OCI-LY1 (cell line): ENCODE data around the gene GRM7.

Experiments used
- H2AFZ ChIP-seq: fragments of 200-600 bp; sonication (generic), shearing (Covaris generic); 2 replicates; pipeline ENCODE4 v1.6.0; 2014; ENCODE audit warnings: antibody characterized with exemption, mild to moderate bottlenecking, low read length
- H3F3A ChIP-seq: fragments of 200-600 bp; sonication (generic), shearing (Covaris generic); 2 replicates; pipeline ENCODE4 v1.6.0; 2014; ENCODE audit warnings: mild to moderate bottlenecking, antibody characterized with exemption, low read length, moderate library complexity; ENCODE audit not compliant: insufficient read depth
- H3K27ac ChIP-seq: fragments of 200-600 bp; sonication (generic); 2 replicates; pipeline ENCODE4 v1.5.1; 2014; ENCODE audit warnings: low read length, mixed run types, mild to moderate bottlenecking, low read depth; ENCODE audit not compliant: poor library complexity, severe bottlenecking
- H3K27me3 ChIP-seq: fragments of 200-600 bp; sonication (generic); 2 replicates; pipeline ENCODE4 v1.6.0; 2014; ENCODE audit warnings: antibody characterized with exemption, mild to moderate bottlenecking, low read length, moderate library complexity; ENCODE audit not compliant: insufficient read depth
- H3K36me3 ChIP-seq: fragments of 200-600 bp; sonication (generic); 2 replicates; pipeline ENCODE4 v1.6.1; 2014; ENCODE audit warnings: mild to moderate bottlenecking, antibody characterized with exemption, low read length, moderate library complexity, mixed read lengths; ENCODE audit not compliant: insufficient read depth
- H3K4me1 ChIP-seq: fragments of 200-600 bp; sonication (generic); 2 replicates; pipeline ENCODE4 v1.5.1; 2014; ENCODE audit warnings: mild to moderate bottlenecking, low read length, moderate library complexity; ENCODE audit not compliant: insufficient read depth, severe bottlenecking
- H3K4me2 ChIP-seq: fragments of 200-600 bp; sonication (generic), shearing (Covaris generic); 2 replicates; pipeline ENCODE4 v1.6.1; 2014; ENCODE audit warnings: low read length
- H3K4me3 ChIP-seq: fragments of 200-600 bp; sonication (generic); 2 replicates; pipeline ENCODE4 v1.5.1; 2014; ENCODE audit warnings: low read length, low read depth, mild to moderate bottlenecking, mixed read lengths; ENCODE audit not compliant: poor library complexity, severe bottlenecking
- H3K79me2 ChIP-seq: fragments of 200-600 bp; shearing (Covaris generic); 2 replicates; pipeline ENCODE4 v1.6.1; 2016; ENCODE audit warnings: mixed run types, low read length, mixed read lengths; ENCODE audit not compliant: insufficient read depth
- H3K9ac ChIP-seq: fragments of 200-600 bp; sonication (generic), shearing (Covaris generic); 2 replicates; pipeline ENCODE4 v1.6.1; 2014; ENCODE audit warnings: mild to moderate bottlenecking, low read length, mixed read lengths
- H3K9me2 ChIP-seq: fragments of 200-600 bp; sonication (generic), shearing (Covaris generic); 2 replicates; pipeline ENCODE4 v1.6.1; 2014; ENCODE audit warnings: low read depth, mild to moderate bottlenecking, low read length, mixed read lengths
- H3K9me3 ChIP-seq: fragments of 200-600 bp; shearing (Covaris generic); 2 replicates; pipeline ENCODE4 v1.6.1; 2014; ENCODE audit warnings: low read length, mixed read lengths
- H4K20me1 ChIP-seq: fragments of 200-600 bp; sonication (generic), shearing (Covaris generic); 2 replicates; pipeline ENCODE4 v1.6.0; 2016; ENCODE audit warnings: mild to moderate bottlenecking, low read length; ENCODE audit not compliant: insufficient read depth
- CTCF ChIP-seq: fragments of 200-600 bp; sonication (generic), shearing (Covaris generic); IDR thresholded peaks from 2 replicates; pipeline ENCODE4 v1.5.1; 2017; ENCODE audit warnings: mild to moderate bottlenecking, antibody characterized with exemption, low read length, moderate library complexity, mixed read lengths
- EZH2 ChIP-seq: fragments of 200-600 bp; sonication (generic), shearing (Covaris generic); IDR thresholded peaks from 2 replicates; pipeline ENCODE4 v1.8.0; 2017; ENCODE audit warnings: borderline replicate concordance, mixed run types, mild to moderate bottlenecking, antibody characterized with exemption, low read length, moderate library complexity, mixed read lengths

GRM7 gene

GRCh38 chr3:7565574-7565973, 704.7 kb downstream of the GRM7 start:
- H3K27me3 ChIP-seq, result no peaks in the 10 kb centered on the region
- no peaks in the 10 kb centered on the region for H3K4me1 ChIP-seq
- TF ChIP-seq EZH2 (no peak), CTCF (no peak)
- H3K4me2 ChIP-seq, result no peak overlapping the region
- no peaks in the 10 kb centered on the region for H4K20me1 ChIP-seq
- H3K4me3 ChIP-seq, result no peak overlapping the region
- H2AFZ ChIP-seq, result no peak overlapping the region
- no peak overlapping the region for H3K27ac ChIP-seq
- no peaks in the 10 kb centered on the region for H3K36me3 ChIP-seq
- H3K9ac ChIP-seq, result no peak overlapping the region
- H3K79me2 ChIP-seq, result no peaks in the 10 kb centered on the region
- no peaks in the 10 kb centered on the region for H3K9me3 ChIP-seq
- H3F3A ChIP-seq, result no peaks in the 10 kb centered on the region
- H3K9me2 ChIP-seq, result no peaks in the 10 kb centered on the region

- TF ChIP-seq CTCF, result no peak
- no peak for TF ChIP-seq EZH2
- H3K9me2 ChIP-seq, result no peaks in the 10 kb centered on the region
- H3K27ac ChIP-seq, result no peak overlapping the region
- H3K4me2 ChIP-seq, result no peak overlapping the region
- no peak overlapping the region for H3K9ac ChIP-seq
- no peak overlapping the region for H3K4me3 ChIP-seq
- no peaks in the 10 kb centered on the region for H4K20me1 ChIP-seq
- H3K4me1 ChIP-seq, result no peaks in the 10 kb centered on the region
- H3F3A ChIP-seq, result no peaks in the 10 kb centered on the region
- no peaks in the 10 kb centered on the region for H3K36me3 ChIP-seq
- no peaks in the 10 kb centered on the region for H3K79me2 ChIP-seq
- H3K9me3 ChIP-seq, result no peaks in the 10 kb centered on the region
- H2AFZ ChIP-seq, result no peak overlapping the region
- H3K27me3 ChIP-seq, result no peaks in the 10 kb centered on the region
Measured at GRCh38 chr3:7567160-7567559, 706.2 kb downstream of the GRM7 start.

- no peak overlapping the region for H3K4me3 ChIP-seq
- no peak for TF ChIP-seq EZH2
- no peak for TF ChIP-seq CTCF
Measured at GRCh38 chr3:7568526-7569184, 707.7 kb downstream of the GRM7 start.

More at GRCh38 chr3:7568526-7569184, 707.7 kb downstream of the GRM7 start:
- H3K9me3 ChIP-seq, result no peaks in the 10 kb centered on the region
- H3K27ac ChIP-seq, result no peak overlapping the region
- H2AFZ ChIP-seq, result no peak overlapping the region
- no peak overlapping the region for H3K4me2 ChIP-seq
- H3K9ac ChIP-seq, result no peak overlapping the region
- H3K36me3 ChIP-seq, result no peaks in the 10 kb centered on the region
- no peaks in the 10 kb centered on the region for H3K27me3 ChIP-seq
- no peaks in the 10 kb centered on the region for H3K9me2 ChIP-seq
- no peaks in the 10 kb centered on the region for H4K20me1 ChIP-seq
- H3F3A ChIP-seq, result no peaks in the 10 kb centered on the region
- H3K4me1 ChIP-seq, result no peaks in the 10 kb centered on the region
- no peaks in the 10 kb centered on the region for H3K79me2 ChIP-seq
